MM.1S (cell line): ENCODE data around the gene RPTOR.

ENCODE experiments used
- DNase-seq: peaks from one replicate; pipeline ENCODE4 v3.0.0-alpha.2; 2015
- H2AFZ ChIP-seq: fragments of 300-600 bp; sonication (generic); 2 replicates; pipeline ENCODE4 v1.6.0; 2016; ENCODE audit warnings: antibody characterized with exemption, low read length
- H3F3A ChIP-seq: fragments of 300-600 bp; sonication (generic); 2 replicates; pipeline ENCODE4 v1.6.1; 2016; ENCODE audit warnings: mild to moderate bottlenecking, antibody characterized with exemption, low read length, moderate library complexity, mixed read lengths; ENCODE audit not compliant: insufficient read depth
- H3K27ac ChIP-seq: fragments of 300-600 bp; sonication (generic); 2 replicates; pipeline ENCODE4 v1.5.1; 2016; ENCODE audit warnings: mild to moderate bottlenecking, low read length
- H3K27me3 ChIP-seq: fragments of 300-600 bp; sonication (generic); replicated peaks from 2 replicates; pipeline ENCODE4 v1.6.0; 2016; ENCODE audit warnings: low read length; ENCODE audit not compliant: insufficient read depth
- H3K36me3 ChIP-seq: fragments of 300-600 bp; sonication (generic); replicated peaks from 2 replicates; pipeline ENCODE4 v1.6.1; 2016; ENCODE audit warnings: mild to moderate bottlenecking, low read length, mixed read lengths; ENCODE audit not compliant: insufficient read depth
- H3K4me1 ChIP-seq: fragments of 300-600 bp; sonication (generic); 2 replicates; pipeline ENCODE4 v1.6.1; 2016; ENCODE audit warnings: low read length, mixed read lengths
- H3K4me2 ChIP-seq: fragments of 300-600 bp; sonication (generic); 2 replicates; pipeline ENCODE4 v1.6.0; 2016; ENCODE audit warnings: low read depth, low read length
- H3K4me3 ChIP-seq: fragments of 300-600 bp; sonication (generic); 2 replicates; pipeline ENCODE4 v1.5.1; 2016; ENCODE audit warnings: low read length, mixed read lengths
- H3K79me2 ChIP-seq: fragments of 300-600 bp; sonication (generic); 2 replicates; pipeline ENCODE4 v1.6.1; 2016; ENCODE audit warnings: mixed run types, low read length, mixed read lengths
- H3K9ac ChIP-seq: fragments of 300-600 bp; sonication (generic); 2 replicates; pipeline ENCODE4 v1.6.1; 2016; ENCODE audit warnings: low read length, mixed read lengths
- H3K9me2 ChIP-seq: fragments of 300-600 bp; sonication (generic); replicated peaks from 2 replicates; pipeline ENCODE4 v1.6.1; 2016; ENCODE audit warnings: mild to moderate bottlenecking, low read length, mixed read lengths; ENCODE audit not compliant: insufficient read depth
- H3K9me3 ChIP-seq: fragments of 300-600 bp; sonication (generic); replicated peaks from 2 replicates; pipeline ENCODE4 v1.6.1; 2016; ENCODE audit warnings: mild to moderate bottlenecking, low read length, mixed read lengths; ENCODE audit not compliant: insufficient read depth
- H4K20me1 ChIP-seq: fragments of 300-600 bp; sonication (generic); 2 replicates; pipeline ENCODE4 v1.6.1; 2016; ENCODE audit warnings: mild to moderate bottlenecking, low read length, moderate library complexity, mixed read lengths; ENCODE audit not compliant: insufficient read depth
- EZH2 ChIP-seq: fragments of 300-600 bp; sonication (generic); optimal IDR thresholded peaks from 2 replicates; pipeline ENCODE3; 2017; ENCODE audit warnings: low read depth, mild to moderate bottlenecking, antibody characterized with exemption, low read length, mixed read lengths
- EZH2phosphoT487 ChIP-seq: fragments of 300-600 bp; sonication (generic); IDR thresholded peaks from 2 replicates; pipeline ENCODE4 v1.6.1; 2018; ENCODE audit warnings: antibody characterized with exemption, low read length
- TF ChIP-seq, protein P1 (sequence below): fragments of 300-600 bp; sonication (generic); IDR thresholded peaks from 2 replicates; pipeline ENCODE4 v1.5.1; 2016; ENCODE audit warnings: antibody characterized with exemption, low read length, mixed read lengths

The RPTOR gene

DNA sequence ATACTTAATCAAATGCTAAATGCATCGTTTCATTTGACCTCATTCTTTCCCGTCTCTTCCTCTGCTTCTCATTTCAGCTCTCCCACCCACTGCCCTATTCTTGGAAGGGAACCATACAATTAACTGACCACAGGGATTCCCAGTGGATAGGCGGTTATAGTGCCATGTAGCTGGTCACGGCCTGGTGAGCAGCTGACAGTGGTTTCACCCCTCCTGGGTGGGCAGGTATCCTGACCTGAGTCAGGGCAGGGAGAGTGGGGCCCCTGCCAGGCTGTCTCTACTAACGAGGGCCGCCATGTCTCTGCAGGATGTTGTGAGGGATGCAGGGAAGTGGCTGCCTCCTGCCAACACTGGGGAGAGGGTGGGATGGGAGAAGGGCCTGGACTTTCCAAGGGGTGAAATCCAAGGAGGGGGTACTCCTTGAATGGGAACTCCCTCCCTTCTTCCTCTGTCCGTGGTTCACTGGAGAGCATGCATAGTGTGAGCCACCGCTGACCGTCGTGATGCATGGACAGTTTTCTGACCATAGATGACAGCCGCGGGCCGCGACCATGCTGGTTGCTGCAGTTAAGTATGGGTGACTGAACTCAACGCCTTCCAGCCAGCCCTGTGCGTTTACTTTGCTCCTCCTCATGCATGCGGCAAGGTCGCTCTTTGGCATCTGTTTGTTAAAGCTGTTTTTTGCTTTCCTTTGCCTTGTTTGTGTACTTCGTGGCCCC, 95.9 kb downstream of the RPTOR start:
- Histone ChIP-seq H3K36me3 (no peaks in the 10 kb centered on the region), H3K27me3 (no peaks in the 10 kb centered on the region), H2AFZ (no peak overlapping the region), H3K4me3 (no peak overlapping the region), H4K20me1 (no peaks in the 10 kb centered on the region), H3K9me2 (no peaks in the 10 kb centered on the region), H3K4me1 (no peaks in the 10 kb centered on the region), H3K9me3 (no peaks in the 10 kb centered on the region), H3F3A (no peaks in the 10 kb centered on the region), H3K79me2 (peaks cover 10% of the 10 kb centered on the region), H3K9ac (no peak overlapping the region), H3K27ac (no peak overlapping the region), H3K4me2 (no peak overlapping the region)
- no peak for DNase-seq
- no peak for TF ChIP-seq EZH2

DNA sequence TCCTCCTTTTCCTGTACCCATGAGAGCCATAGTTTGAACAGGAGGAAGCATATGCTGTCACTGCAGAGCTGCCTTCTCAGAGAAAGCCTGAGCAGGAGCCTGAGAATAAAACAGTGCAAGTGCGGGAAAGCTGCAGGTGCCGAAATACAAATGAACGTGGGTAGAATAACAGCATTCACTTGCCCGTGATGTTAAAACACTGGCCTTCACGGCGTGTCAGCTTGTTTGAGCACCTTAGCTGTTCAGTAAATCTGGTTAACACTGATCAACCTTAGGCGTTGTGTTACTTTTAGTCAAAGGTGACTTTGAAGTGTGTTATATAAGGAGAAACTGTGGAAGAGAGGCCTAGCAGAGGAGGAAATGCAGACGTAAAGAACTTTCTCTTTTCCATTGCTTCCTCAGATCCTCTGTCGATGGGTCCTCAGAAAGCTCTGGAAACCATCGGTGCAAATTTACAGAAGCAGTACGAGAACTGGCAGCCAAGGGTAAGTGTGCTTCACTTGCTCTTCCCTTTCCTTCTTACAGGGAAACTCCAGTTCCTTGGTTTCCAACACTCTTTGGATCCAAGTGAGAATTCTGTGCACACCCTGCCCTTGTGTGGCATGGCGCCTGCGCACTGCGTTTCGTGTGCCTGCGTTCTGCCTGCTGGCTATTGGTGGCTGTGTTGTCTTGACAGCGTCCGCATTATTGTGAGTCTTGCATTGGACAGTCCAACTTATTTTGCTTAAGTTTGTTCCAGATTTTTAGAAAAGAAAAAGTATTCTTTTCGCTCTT, 98.9 kb downstream of the RPTOR start:
- Histone ChIP-seq H3K9me2 (no peaks in the 10 kb centered on the region), H2AFZ (no peak overlapping the region), H3K4me3 (no peak overlapping the region), H3K36me3 (no peaks in the 10 kb centered on the region), H3K9ac (no peak overlapping the region), H3K79me2 (peaks cover 15% of the 10 kb centered on the region), H3K9me3 (no peaks in the 10 kb centered on the region), H4K20me1 (no peaks in the 10 kb centered on the region), H3K4me1 (no peaks in the 10 kb centered on the region), H3F3A (no peaks in the 10 kb centered on the region), H3K27me3 (no peaks in the 10 kb centered on the region), H3K27ac (no peak overlapping the region), H3K4me2 (no peak overlapping the region)
- TF ChIP-seq EZH2 = no peak
- TF ChIP-seq, protein P1, sequence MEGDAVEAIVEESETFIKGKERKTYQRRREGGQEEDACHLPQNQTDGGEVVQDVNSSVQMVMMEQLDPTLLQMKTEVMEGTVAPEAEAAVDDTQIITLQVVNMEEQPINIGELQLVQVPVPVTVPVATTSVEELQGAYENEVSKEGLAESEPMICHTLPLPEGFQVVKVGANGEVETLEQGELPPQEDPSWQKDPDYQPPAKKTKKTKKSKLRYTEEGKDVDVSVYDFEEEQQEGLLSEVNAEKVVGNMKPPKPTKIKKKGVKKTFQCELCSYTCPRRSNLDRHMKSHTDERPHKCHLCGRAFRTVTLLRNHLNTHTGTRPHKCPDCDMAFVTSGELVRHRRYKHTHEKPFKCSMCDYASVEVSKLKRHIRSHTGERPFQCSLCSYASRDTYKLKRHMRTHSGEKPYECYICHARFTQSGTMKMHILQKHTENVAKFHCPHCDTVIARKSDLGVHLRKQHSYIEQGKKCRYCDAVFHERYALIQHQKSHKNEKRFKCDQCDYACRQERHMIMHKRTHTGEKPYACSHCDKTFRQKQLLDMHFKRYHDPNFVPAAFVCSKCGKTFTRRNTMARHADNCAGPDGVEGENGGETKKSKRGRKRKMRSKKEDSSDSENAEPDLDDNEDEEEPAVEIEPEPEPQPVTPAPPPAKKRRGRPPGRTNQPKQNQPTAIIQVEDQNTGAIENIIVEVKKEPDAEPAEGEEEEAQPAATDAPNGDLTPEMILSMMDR = no peak
- TF ChIP-seq EZH2phosphoT487 = no peak
- no peak for DNase-seq

GRCh38 chr17:80644536-80644935, 99.9 kb downstream of the RPTOR start:
- Histone ChIP-seq H3K27ac (no peak overlapping the region), H4K20me1 (no peaks in the 10 kb centered on the region), H3K36me3 (no peaks in the 10 kb centered on the region), H3K4me1 (no peaks in the 10 kb centered on the region), H3K27me3 (no peaks in the 10 kb centered on the region), H3K9ac (no peak overlapping the region), H3K4me2 (no peak overlapping the region), H2AFZ (no peak overlapping the region), H3K9me2 (no peaks in the 10 kb centered on the region), H3K4me3 (no peak overlapping the region), H3K9me3 (no peaks in the 10 kb centered on the region), H3K79me2 (peaks cover 24% of the 10 kb centered on the region), H3F3A (no peaks in the 10 kb centered on the region)
- TF ChIP-seq EZH2phosphoT487 (no peak), EZH2 (no peak)
- TF ChIP-seq, protein P1 = no peak
- DNase-seq = no peak
